ENCODE data around the gene RAB11A.

The RAB11A gene

DNA sequence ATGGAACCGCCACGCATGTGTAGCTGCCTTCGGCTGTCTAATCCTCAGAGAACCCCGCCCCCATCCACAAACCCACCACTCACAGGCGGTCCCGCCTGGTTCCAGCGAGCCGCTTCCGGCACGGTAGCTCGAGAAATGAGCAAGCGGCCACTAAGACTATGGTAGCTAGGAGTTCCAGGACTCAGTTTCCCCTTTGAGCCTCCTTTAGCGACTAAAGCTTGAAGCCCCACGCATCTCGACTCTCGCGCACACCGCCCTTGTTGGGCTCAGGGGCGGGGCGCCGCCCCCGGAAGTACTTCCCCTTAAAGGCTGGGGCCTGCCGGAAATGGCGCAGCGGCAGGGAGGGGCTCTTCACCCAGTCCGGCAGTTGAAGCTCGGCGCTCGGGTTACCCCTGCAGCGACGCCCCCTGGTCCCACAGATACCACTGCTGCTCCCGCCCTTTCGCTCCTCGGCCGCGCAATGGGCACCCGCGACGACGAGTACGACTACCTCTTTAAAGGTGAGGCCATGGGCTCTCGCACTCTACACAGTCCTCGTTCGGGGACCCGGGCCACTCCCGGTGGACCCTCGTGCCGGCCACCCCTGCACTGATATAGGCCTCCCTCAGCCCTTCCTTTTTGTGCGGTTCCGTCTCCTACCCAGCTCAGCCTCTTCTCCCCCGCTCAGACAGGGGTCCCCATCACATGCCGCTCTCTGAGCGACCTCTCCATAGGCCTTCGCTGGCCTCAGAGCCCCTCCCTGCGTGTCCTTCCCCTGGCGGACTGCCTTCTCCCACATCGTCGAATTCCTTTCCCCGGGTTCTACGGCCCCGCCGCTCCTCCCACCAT, at the start of gene RAB11A:
RAB11A (plus strand) TSS at position 366 of the 828 bp plus-strand sequence; CDS start at position 461, 95 bp downstream.
- peak; percentile 96 for DNase-seq

DNA sequence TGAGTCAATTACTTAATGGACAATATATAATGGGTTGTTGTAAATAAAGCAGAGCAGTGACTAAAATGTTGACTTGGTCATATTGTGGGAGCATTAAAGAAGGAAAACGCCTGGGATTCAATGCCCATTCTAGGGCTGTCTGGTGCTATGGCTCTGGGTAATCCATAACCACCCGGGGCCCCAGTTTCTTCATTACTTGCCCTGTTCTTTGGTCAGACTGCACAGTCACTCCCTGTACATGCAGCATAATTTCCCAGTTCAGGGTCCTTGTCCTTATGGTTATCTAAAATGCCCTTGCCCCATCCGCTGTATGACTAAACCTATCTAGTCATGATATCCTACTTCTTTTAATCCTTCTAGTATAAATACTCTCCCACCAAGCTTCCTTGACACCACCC, 49.7 kb upstream of the RAB11A start:
- no peak for DNase-seq

GRCh38 chr15:65821070-65821469, 48.2 kb upstream of the RAB11A start:
- no peak for DNase-seq

DNA sequence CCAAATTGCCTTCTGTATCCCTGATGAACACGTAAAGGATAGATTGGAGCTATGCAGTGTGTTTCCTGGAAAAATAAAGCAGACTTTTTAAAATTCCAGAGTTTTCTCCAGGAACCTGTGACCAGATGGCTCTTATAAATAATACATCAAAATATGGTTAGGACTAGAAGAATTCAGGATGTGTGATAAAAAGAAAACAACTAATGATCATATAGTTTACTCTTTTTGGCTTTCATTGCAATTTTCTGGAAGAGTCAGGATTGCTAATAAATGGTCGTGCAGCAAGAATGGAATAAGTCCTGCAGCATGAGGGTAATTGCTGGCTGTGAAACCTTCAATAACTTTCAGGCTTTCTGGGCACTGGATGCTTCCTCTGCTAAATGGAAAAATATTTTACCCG, 47.0 kb upstream of the RAB11A start:
- no peak for DNase-seq

GRCh38 chr15:65824031-65824743, 45.1 kb upstream of the RAB11A start:
- DNase-seq = no peak

DNA sequence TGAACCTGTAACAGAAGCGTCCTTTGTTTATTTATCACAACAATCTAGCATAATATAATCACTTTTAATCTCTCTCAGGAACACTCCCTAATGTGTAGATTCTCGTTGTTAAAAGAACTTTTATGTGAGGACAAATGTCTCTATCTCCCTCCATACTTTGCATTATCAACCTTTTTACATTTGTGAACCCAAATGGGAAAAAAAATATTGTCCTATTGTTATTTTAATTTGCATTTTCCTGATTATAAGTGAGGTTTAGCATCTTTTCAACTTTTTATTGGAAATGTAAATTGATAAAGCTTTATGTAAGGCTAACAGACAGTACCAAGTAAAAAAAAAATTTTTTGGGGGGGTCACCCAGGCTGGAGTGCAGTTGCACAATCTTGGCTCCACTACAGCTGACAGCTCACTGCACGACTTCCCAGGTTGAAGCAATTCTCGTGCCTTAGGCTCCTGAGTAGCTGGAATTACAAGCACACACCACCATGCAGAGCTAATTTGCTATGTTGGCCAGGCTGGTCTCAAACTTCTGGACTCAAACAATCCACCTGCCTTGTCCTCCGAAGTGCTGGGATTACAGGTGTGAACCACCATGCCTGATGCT, 44.2 kb upstream of the RAB11A start:
- no peak for DNase-seq

DNA sequence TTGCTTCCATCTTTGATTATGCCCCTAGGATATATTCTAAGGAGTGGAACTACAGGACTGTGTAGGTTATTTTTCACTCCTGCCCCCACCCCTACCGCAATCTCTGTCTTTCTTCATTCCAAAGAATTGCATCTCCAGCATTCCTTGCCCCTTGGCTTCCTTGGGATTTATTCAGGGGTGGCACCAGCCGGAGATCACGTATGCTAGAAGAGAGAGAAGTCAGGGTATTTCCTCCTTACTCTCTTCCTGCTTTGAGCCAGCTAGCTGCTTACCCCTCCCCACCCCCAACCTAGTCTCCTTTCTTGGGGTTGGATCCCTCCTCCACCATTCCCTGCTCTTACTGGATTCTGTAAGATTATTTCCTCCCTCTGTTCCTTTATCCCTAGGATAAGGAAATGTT, 42.2 kb upstream of the RAB11A start:
- no peak for DNase-seq

- no peak for DNase-seq
These were observed 40.7 kb upstream of the RAB11A start for GRCh38 chr15:65828585-65828984.

DNA sequence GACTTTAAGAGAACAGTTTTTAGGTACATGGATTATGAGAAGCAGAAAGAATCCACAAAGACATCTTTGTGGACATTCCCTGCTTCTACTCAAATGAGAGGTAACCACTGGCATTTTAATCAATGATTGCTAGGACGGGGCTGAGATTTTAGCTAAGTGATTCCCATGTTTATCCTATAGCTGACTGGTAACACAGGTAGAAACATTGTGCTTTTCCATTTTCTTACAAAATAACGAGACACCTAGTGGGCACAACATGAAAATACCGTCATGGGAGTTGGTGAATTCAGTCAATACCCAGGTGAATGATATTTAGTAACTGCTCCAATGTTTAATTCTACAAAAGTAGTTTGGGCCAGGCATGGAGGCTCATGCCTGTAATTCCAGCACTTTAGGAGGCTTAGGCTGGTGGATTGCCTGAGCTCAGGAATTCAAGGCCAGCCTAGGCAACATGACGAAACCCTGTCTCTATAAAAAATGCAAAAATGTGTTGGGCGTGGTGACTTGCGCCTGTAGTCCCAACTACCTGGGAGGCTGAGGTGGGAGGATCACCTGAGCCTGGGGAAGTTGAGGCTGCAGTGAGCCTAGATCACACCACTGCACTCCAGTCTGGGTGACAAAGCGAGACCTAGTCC, 40.0 kb upstream of the RAB11A start:
- no peak for DNase-seq

- DNase-seq = peak; percentile 63
These were observed 36.5 kb upstream of the RAB11A start for GRCh38 chr15:65832549-65833364.

DNA sequence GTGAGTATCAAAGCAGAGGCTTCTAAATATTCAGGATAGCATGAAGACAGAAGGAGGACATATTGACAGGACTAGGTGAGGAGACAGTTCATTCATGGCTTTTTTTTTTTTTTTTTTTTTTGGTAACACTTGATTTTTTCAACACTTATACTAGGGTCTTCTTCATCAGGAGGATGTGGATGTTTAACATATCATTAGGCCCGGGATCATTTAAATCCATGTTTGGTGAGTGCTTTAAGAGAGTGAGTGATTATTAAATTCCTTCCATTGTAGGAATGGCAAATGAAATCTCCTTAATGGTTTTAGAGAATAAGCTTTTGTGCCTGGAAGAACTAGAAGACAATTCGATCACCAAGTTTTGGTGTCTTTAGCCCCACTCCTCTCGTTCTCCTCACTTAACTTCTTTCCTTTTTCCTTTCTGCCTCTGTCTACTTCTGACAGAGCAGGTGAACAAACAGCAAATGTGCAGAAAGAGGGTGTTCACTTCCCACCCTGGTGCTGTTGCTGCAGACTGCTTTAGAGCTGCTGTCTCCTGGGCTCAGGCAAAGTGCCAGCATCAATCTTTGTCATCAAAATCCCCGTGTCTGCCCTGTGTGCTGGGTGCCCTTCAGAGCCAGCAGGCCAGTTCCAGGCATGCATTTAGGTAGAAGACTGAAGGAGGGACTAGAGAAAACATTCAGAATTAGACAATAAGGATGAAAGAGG, 35.6 kb upstream of the RAB11A start:
- DNase-seq = peak; percentile 53

DNA sequence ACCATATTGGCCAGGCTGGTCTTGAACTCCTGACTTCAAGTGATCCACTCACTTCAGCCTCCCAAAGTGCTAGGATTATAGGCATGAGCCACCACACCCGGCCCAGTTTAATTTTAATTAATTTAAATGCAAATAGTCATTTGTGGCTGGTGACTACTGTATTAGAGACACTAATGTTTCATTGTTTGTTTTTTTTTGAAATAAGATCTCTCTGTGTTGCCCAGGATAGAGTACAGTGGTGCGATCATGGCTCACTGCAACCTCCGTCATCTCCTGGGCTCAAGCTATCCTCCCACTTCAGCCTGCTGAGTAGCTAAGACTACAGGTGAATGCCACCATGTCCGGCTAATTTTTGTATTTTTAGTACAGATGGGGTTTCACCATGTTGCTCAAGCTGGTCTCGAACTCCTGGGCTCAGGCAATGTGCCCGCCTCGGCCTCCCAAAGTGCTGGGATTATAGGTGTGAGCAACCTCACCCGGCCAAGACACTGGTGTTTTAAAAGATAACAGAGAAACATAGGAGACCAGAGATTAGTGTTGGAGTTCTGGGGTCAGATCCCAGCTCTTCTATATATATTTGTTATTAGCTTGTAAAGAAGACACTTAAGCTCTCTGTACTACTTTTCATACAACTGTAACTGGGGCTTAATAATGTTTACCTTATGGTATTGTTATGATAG, 34.5 kb upstream of the RAB11A start:
- no peak for DNase-seq

- no peak for DNase-seq
These were observed 33.8 kb upstream of the RAB11A start for GRCh38 chr15:65835447-65835846.

- DNase-seq = no peak
These were observed 32.6 kb upstream of the RAB11A start for GRCh38 chr15:65836665-65837064.

DNA sequence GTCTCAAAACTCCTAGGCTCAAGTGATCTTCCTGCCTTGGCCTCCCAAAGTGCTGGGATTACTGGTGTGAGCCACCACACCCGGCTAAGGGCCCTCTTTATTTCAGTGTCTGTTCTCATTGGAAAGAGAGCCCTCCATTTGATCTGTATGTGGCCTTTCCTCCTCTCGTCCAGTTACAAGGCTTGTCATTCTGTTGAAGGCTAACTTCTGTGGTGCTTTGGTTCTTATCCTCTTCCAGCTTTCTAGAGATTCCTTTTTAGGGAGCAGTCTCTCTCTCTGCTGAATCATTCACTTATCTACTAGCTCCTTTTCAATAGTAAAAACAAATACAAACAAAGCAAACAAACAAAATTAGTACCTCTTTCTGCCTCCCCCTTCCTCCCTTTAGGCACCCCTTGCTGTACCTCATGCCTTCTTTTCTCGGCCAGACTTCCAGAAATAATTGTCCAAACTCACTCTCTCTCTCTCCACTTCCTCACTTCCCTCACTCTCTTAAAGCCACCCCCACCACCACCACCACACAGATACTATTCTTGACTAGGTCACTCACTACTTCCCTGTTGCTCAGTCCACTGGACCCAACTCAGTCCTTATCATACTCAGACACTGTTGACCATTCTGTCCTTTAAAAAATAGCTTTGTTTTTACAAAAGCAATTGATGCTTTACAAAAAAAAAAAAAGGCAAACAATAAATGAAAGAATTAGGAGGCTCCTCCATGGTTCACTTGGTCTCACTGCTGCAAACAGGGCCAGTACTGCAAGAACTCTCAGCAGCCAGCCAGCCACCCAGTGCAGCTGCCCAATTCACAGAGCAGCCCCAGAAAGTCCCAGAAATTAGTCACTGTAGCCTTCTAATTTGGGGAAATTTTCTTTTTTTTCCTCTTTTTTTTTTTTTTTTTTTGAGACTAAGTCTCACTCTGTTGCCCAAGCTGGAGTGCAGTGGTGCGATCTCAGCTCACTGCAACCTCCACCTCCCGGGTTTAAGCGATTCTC, 31.7 kb upstream of the RAB11A start:
- DNase-seq = no peak

DNA sequence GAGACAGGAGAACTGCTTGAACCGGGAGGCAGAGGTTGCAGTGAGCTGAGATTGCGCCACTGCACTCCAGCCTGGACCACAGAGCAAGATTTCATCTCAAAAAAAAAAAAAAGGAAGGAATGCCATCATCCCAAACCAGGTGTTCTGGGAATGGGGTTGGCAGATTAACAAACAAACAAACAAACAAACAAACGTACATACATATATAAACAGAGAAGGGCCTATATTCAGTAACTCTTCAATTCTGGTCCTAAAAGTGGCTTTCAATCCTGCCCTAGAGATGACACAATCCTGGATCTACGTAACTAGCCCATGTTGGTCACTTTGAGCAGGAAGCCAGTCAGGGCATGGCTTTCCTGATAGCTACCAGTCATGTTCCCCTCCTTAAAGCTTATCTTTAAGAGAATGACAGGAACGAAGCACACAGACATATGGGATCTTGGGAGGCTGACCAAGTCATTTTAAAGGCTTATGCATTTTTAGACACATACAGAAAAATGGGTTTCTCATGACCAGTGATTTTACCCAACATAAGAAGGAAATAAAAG, 29.9 kb upstream of the RAB11A start:
- no peak for DNase-seq

- DNase-seq = no peak
These were observed 29.3 kb upstream of the RAB11A start for GRCh38 chr15:65839985-65840384.

- DNase-seq = no peak
These were observed 28.0 kb upstream of the RAB11A start for GRCh38 chr15:65841121-65841930.
